Measurements from ENCODE around the gene VAV3. TPM values are rescaled to one million over a fixed set of nuclear protein-coding genes. Genes with fewer than 3 reads are reported as not detected.

Gene VAV3
- total RNA-seq, 1 experiment from 2014 or later, result 10.0 TPM

GRCh38 chr1:107674486-107674885 lies 290.5 kb downstream of the VAV3 start:
- ATAC-seq (no peak), DNase-seq (ENCODE audit: low spot score) (no peak)
- POLR2A ChIA-PET, result no interaction called here
- no peak for TF ChIP-seq CTCF (IDR thresholded peaks at IDR 0.05)
- H3K4me1 Mint-ChIP-seq, result peaks cover 10% of the 10 kb centered on the region
- peaks cover 9% of the 10 kb centered on the region for H3K36me3 Mint-ChIP-seq
- H3K27me3 Mint-ChIP-seq (ENCODE audit: low read depth), result no peaks in the 10 kb centered on the region
- no peak overlapping the region for H3K27ac Mint-ChIP-seq
- no peak overlapping the region for H3K4me3 Mint-ChIP-seq
- peaks cover 20% of the 10 kb centered on the region for H3K9me3 Mint-ChIP-seq
- CTCF ChIA-PET, result no interaction called here

GRCh38 chr1:107673006-107673405 lies 292.0 kb downstream of the VAV3 start:
- ATAC-seq (no peak), DNase-seq (ENCODE audit: low spot score) (no peak)
- H3K4me3 Mint-ChIP-seq, result no peak overlapping the region
- peaks cover 4% of the 10 kb centered on the region for H3K4me1 Mint-ChIP-seq
- no peak overlapping the region for H3K27ac Mint-ChIP-seq
- peaks cover 9% of the 10 kb centered on the region for H3K36me3 Mint-ChIP-seq
- H3K27me3 Mint-ChIP-seq (ENCODE audit: low read depth), result no peaks in the 10 kb centered on the region
- POLR2A ChIA-PET, result no interaction called here
- CTCF ChIA-PET, result no interaction called here
- H3K9me3 Mint-ChIP-seq, result peaks cover 20% of the 10 kb centered on the region
- no peak for TF ChIP-seq CREM (CRISPR knock-in tag; IDR thresholded peaks at IDR 0.05)
- no peak for TF ChIP-seq E2F4 (CRISPR knock-in tag; IDR thresholded peaks at IDR 0.05; ENCODE audit: borderline replicate concordance, low read depth)
- TF ChIP-seq TCF7 (CRISPR knock-in tag; IDR thresholded peaks at IDR 0.05; ENCODE audit: low read depth), result no peak
- no peak for TF ChIP-seq ZNF232 (CRISPR knock-in tag; IDR thresholded peaks at IDR 0.05)
- no peak for TF ChIP-seq ERG (CRISPR knock-in tag; IDR thresholded peaks at IDR 0.05)
- TF ChIP-seq ZMAT4 (CRISPR knock-in tag; IDR thresholded peaks at IDR 0.05), result no peak
- TF ChIP-seq ZBTB43 (CRISPR knock-in tag; IDR thresholded peaks at IDR 0.05), result no peak
- TF ChIP-seq ARID4B (CRISPR knock-in tag; IDR thresholded peaks at IDR 0.05; ENCODE audit: borderline replicate concordance), result no peak
- no peak for TF ChIP-seq ZNF423 (CRISPR knock-in tag; IDR thresholded peaks at IDR 0.05)
- no peak for TF ChIP-seq HMGA2 (CRISPR knock-in tag; IDR thresholded peaks at IDR 0.05)

Measured in WTC11 (cell line).